OCI-LY7 (cell line): ENCODE measurements around the gene STAG2. TPM values are rescaled to one million over a fixed set of nuclear protein-coding genes. Genes with fewer than 3 reads are reported as not detected.

Experiments
- BruUV-seq: library from RNA; stranded (reverse); fragments of 400-500 nt; replicated peaks from 2 replicates; lab custom pipeline; 2021; lab: Mats Ljungman, UMichigan
- CTCF ChIA-PET: fragments of 300-600 bp; sonication (Branson Sonifier 250); formaldehyde crosslinking; loops from one replicate; lab custom pipeline; 2022; ENCODE audit warnings: antibody characterized with exemption; ENCODE audit not compliant: unreplicated experiment; lab: Charles Lee
- POLR2A ChIA-PET: fragments of 300-600 bp; sonication (Branson Sonifier 250); formaldehyde crosslinking; loops from one replicate; lab custom pipeline; 2022; ENCODE audit warnings: antibody characterized with exemption; lab: Charles Lee
- DNase-seq: peaks from one replicate; pipeline ENCODE4 v3.0.0-alpha.2; 2015; ENCODE audit warnings: low spot score
- H2AFZ ChIP-seq: fragments of 200-600 bp; sonication (generic), shearing (Covaris generic); 2 replicates; pipeline ENCODE4 v1.6.1; 2014; ENCODE audit warnings: mild to moderate bottlenecking, antibody characterized with exemption, low read length, moderate library complexity
- H3K27ac ChIP-seq: fragments of 200-600 bp; sonication (generic); 2 replicates; pipeline ENCODE4 v1.5.1; 2014; ENCODE audit warnings: mixed run types, low read depth, mild to moderate bottlenecking, moderate library complexity, low read length, inconsistent platforms; ENCODE audit not compliant: poor library complexity, severe bottlenecking
- H3K36me3 ChIP-seq: fragments of 200-600 bp; sonication (generic); 2 replicates; pipeline ENCODE4 v1.6.1; 2014; ENCODE audit warnings: mild to moderate bottlenecking, antibody characterized with exemption, low read length, moderate library complexity, mixed read lengths; ENCODE audit not compliant: insufficient read depth
- H3K4me1 ChIP-seq: fragments of 200-600 bp; sonication (generic); 2 replicates; pipeline ENCODE4 v1.5.1; 2014; ENCODE audit warnings: mild to moderate bottlenecking, low read length; ENCODE audit not compliant: insufficient read depth, poor library complexity, severe bottlenecking
- H3K4me2 ChIP-seq: fragments of 200-600 bp; sonication (generic); 2 replicates; pipeline ENCODE4 v1.6.1; 2014; ENCODE audit warnings: mild to moderate bottlenecking, low read length
- H3K4me3 ChIP-seq: fragments of 200-600 bp; sonication (generic); 2 replicates; pipeline ENCODE4 v1.5.1; 2014; ENCODE audit warnings: mild to moderate bottlenecking, low read depth, low read length; ENCODE audit not compliant: poor library complexity, severe bottlenecking
- H3K79me2 ChIP-seq: fragments of 200-600 bp; sonication (generic); 2 replicates; pipeline ENCODE4 v1.6.1; 2016; ENCODE audit warnings: low read depth, mild to moderate bottlenecking, low read length, moderate library complexity, mixed read lengths; ENCODE audit not compliant: insufficient read depth
- H3K9me2 ChIP-seq: fragments of 200-600 bp; sonication (generic); 2 replicates; pipeline ENCODE4 v1.6.1; 2016; ENCODE audit warnings: mild to moderate bottlenecking, low read length, mixed read lengths; ENCODE audit not compliant: insufficient read depth
- H3K9me3 ChIP-seq: fragments of 200-600 bp; sonication (generic); 2 replicates; pipeline ENCODE4 v1.6.1; 2014; ENCODE audit warnings: mild to moderate bottlenecking, mixed run types, low read length, mixed read lengths
- H4K20me1 ChIP-seq: fragments of 200-600 bp; sonication (generic); 2 replicates; pipeline ENCODE4 v1.6.1; 2014; ENCODE audit warnings: mild to moderate bottlenecking, antibody characterized with exemption, low read length, moderate library complexity, mixed read lengths; ENCODE audit not compliant: insufficient read depth
- CTCF ChIP-seq: fragments of 200-600 bp; sonication (generic); conservative IDR thresholded peaks from 2 replicates; pipeline ENCODE4 v1.5.1; 2014; ENCODE audit warnings: mild to moderate bottlenecking, antibody characterized with exemption, low read length, moderate library complexity, mixed read lengths
- EZH2phosphoT487 ChIP-seq: fragments of 200-600 bp; sonication (generic); IDR thresholded peaks from 2 replicates; pipeline ENCODE4 v1.6.1; 2018; ENCODE audit warnings: low read depth, borderline replicate concordance, mild to moderate bottlenecking, mixed run types, antibody characterized with exemption, low read length, moderate library complexity, mixed read lengths
- intact Hi-C: fragments of 100-400 bp; cut with micrococcal nuclease; formaldehyde crosslinking; loops from one replicate; pipeline ENCODE4 v1.10.0; 2022; ENCODE audit not compliant: unreplicated experiment
- total RNA-seq, 2 experiments: library from RNA; depleted of rRNA in 1 of 2; stranded (reverse); fragments of >200 nt in 1 of 2; shearing (Covaris generic) in 1 of 2; gene quantifications; 2 replicates each; pipeline ENCODE4 v1.2.3, GENCODE V29; 2014 to 2022

STAG2 gene
- total RNA-seq, 2 experiments from 2014 or later = 56.7 to 68.9 TPM

- H3K36me3 ChIP-seq = peaks cover 6% of the 10 kb centered on the region; the same call in 1 of the 2 replicates
- peak overlapping the region; percentile 93 for H3K4me2 ChIP-seq
- H3K9me2 ChIP-seq = no peaks in the 10 kb centered on the region
- H3K27ac ChIP-seq = no peak overlapping the region
- DNase-seq = no peak
- peaks cover 22% of the 10 kb centered on the region for H4K20me1 ChIP-seq
- H3K4me1 ChIP-seq = peaks cover 8% of the 10 kb centered on the region
- no peaks in the 10 kb centered on the region for H3K9me3 ChIP-seq
- ChIA-PET POLR2A (interaction anchor here (0.6 to 1.5 kb wide), 2 partner anchors 27 to 131 kb away, joined by 4 to 5 read pairs; no protein-coding TSS in a partner anchor), CTCF (no interaction called here)
- intact Hi-C loops = loop anchor here (5.0 kb wide), 2 partner anchors 133 to 248 kb away; no protein-coding TSS in a partner anchor
- peak overlapping the region; percentile 93 for H3K4me3 ChIP-seq
- H2AFZ ChIP-seq = no peak overlapping the region
- H3K79me2 ChIP-seq = peaks cover 86% of the 10 kb centered on the region
- no TSS peak for BruUV-seq
- no peak for TF ChIP-seq CTCF
- no peak for TF ChIP-seq EZH2phosphoT487
These were observed 2.8 kb downstream of the STAG2 start for GRCh38 chrX:123964156-123964834.

GRCh38 chrX:123965712-123966111 lies 4.2 kb downstream of the STAG2 start:
- no peak overlapping the region for H3K27ac ChIP-seq
- intact Hi-C loops = no loop called here
- TF ChIP-seq CTCF (no peak), EZH2phosphoT487 (no peak)
- H3K4me1 ChIP-seq = peaks cover 8% of the 10 kb centered on the region
- DNase-seq = no peak
- H3K9me2 ChIP-seq = no peaks in the 10 kb centered on the region
- no peak overlapping the region for H3K4me3 ChIP-seq
- ChIA-PET CTCF (no interaction called here), POLR2A (no interaction called here)
- peaks cover 9% of the 10 kb centered on the region; the same call in 1 of the 2 replicates for H3K36me3 ChIP-seq
- BruUV-seq = no TSS peak
- peaks cover 22% of the 10 kb centered on the region for H4K20me1 ChIP-seq
- no peak overlapping the region for H2AFZ ChIP-seq
- H3K79me2 ChIP-seq = peaks cover 98% of the 10 kb centered on the region
- no peak overlapping the region for H3K4me2 ChIP-seq
- H3K9me3 ChIP-seq = no peaks in the 10 kb centered on the region

GRCh38 chrX:123967497-123967896 lies 6.0 kb downstream of the STAG2 start:
- H3K9me2 ChIP-seq = no peaks in the 10 kb centered on the region
- H3K36me3 ChIP-seq = peaks cover 9% of the 10 kb centered on the region; the same call in 1 of the 2 replicates
- no TSS peak for BruUV-seq
- no peak overlapping the region for H2AFZ ChIP-seq
- no peaks in the 10 kb centered on the region for H3K9me3 ChIP-seq
- peaks cover 100% of the 10 kb centered on the region for H3K79me2 ChIP-seq
- TF ChIP-seq CTCF = no peak
- no peak for TF ChIP-seq EZH2phosphoT487
- H3K27ac ChIP-seq = no peak overlapping the region
- peaks cover 22% of the 10 kb centered on the region for H4K20me1 ChIP-seq
- CTCF ChIA-PET = no interaction called here
- intact Hi-C loops = no loop called here
- POLR2A ChIA-PET = no interaction called here
- no peak overlapping the region for H3K4me3 ChIP-seq
- peaks cover 8% of the 10 kb centered on the region for H3K4me1 ChIP-seq
- no peak for DNase-seq
- H3K4me2 ChIP-seq = no peak overlapping the region
